Skeletal muscle cell (primary cell): ENCODE results near the gene PTPRD.

Experiments
- DNase-seq: peaks from one replicate; pipeline ENCODE4 v3.0.0-alpha.2; 2010; ENCODE audit warnings: low read depth
- H3K4me3 ChIP-seq: 2 replicates; pipeline ENCODE4 v1.5.1; 2011; ENCODE audit warnings: low read depth, mild to moderate bottlenecking, control low read depth, low read length, moderate library complexity

Gene PTPRD

GRCh38 chr9:8600914-8601680, 2011.7 kb downstream of the PTPRD start:
- no peak overlapping the region for H3K4me3 ChIP-seq
- no peak for DNase-seq

- no peak for DNase-seq
Observed at GRCh38 chr9:8599937-8600336, 2012.9 kb downstream of the PTPRD start.

GRCh38 chr9:8589476-8589875, 2023.3 kb downstream of the PTPRD start:
- H3K4me3 ChIP-seq = no peak overlapping the region
- no peak for DNase-seq

More at GRCh38 chr9:8599937-8600336, 2012.9 kb downstream of the PTPRD start:
- no peak overlapping the region for H3K4me3 ChIP-seq

DNA sequence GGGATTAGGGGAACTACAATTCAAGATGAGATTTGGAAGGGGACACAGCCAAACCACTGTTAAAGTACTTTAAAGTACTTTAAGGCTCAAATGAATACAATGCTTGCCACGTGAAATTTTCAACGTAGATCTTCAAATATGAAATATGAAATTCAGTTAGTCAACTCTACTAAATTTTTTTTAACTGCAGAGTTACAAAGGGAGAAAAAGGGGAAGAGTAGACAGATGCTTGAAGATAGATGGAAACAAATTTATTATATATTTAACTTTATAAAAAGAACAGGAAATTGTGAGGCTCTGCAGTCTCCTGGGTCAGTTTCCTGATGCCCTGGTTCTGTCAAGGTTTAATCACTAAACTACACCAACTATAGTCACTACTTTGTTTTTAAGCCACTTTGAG, 2027.8 kb downstream of the PTPRD start:
- H3K4me3 ChIP-seq = no peak overlapping the region
- no peak for DNase-seq

DNA sequence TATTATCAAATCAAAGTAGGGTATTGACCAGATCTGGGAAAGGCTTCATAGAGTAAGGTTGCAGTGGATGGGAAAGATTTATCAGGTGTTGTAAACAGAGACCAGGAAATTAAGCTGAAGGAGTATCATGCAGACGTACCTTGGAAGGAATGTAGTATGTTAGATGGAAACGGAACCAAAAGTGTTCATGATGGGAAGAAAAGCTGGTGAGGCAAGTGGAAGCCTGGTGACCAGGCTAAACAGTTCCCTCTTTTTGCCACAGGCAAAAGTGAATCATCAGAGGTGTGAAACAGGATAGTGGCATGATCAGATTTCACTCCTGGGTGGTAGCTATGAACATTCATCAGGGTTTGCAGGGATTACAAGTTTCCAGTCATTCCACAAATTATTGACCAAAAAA, 2033.1 kb downstream of the PTPRD start:
- DNase-seq = no peak
- no peak overlapping the region for H3K4me3 ChIP-seq

- H3K4me3 ChIP-seq = no peak overlapping the region
- DNase-seq = no peak
Observed at GRCh38 chr9:8576741-8577140, 2036.1 kb downstream of the PTPRD start.

DNA sequence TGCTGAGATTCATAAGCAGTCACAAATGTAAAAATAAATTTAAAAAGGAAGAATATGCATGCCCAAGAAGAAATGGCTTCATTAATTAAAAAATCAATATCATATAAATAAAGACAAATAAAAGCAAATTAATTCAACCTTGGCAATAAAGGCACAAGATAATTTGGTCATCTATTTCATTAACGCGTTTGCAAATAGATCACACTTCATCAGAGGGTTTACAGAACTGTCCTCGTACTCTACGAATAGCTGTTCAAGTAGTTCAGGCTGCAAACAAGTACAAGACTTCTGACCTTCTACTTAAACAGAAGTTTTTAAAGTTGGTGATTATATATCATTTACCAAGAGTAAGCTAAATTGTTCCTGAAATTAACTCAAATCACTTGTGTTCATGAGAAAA, 2038.0 kb downstream of the PTPRD start:
- no peak for DNase-seq
- H3K4me3 ChIP-seq = no peak overlapping the region

DNA sequence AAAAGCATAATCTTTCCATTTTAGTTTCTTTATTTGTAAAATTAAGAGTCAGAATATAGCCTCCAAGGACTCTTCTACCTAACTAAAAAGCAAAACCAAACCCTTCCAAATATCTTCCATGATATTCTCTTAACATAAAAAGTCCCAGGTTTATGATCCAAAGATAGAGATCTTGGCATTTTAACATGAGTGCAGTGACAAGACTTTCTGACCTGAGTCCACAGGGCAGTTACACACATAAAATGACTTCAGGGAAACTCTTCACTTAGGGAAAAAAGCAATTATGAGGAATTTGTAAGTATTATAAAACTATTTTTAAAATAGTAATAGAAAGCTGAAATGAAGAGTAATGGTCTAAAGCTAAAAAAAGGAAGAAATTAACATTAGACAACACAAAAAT, 2040.6 kb downstream of the PTPRD start:
- no peak overlapping the region for H3K4me3 ChIP-seq
- DNase-seq = no peak

GRCh38 chr9:8571643-8572042, 2041.2 kb downstream of the PTPRD start:
- DNase-seq = no peak
- H3K4me3 ChIP-seq = no peak overlapping the region

- no peak overlapping the region for H3K4me3 ChIP-seq
Observed at GRCh38 chr9:8570776-8571175, 2042.0 kb downstream of the PTPRD start.

GRCh38 chr9:8569823-8570222, 2043.0 kb downstream of the PTPRD start:
- no peak for DNase-seq
- no peak overlapping the region for H3K4me3 ChIP-seq

More at GRCh38 chr9:8570776-8571175, 2042.0 kb downstream of the PTPRD start:
- no peak for DNase-seq

GRCh38 chr9:8567963-8568579, 2044.7 kb downstream of the PTPRD start:
- DNase-seq = no peak

GRCh38 chr9:8564960-8565359, 2047.8 kb downstream of the PTPRD start:
- no peak overlapping the region for H3K4me3 ChIP-seq
- DNase-seq = no peak

More at GRCh38 chr9:8567963-8568579, 2044.7 kb downstream of the PTPRD start:
- H3K4me3 ChIP-seq = no peak overlapping the region

DNA sequence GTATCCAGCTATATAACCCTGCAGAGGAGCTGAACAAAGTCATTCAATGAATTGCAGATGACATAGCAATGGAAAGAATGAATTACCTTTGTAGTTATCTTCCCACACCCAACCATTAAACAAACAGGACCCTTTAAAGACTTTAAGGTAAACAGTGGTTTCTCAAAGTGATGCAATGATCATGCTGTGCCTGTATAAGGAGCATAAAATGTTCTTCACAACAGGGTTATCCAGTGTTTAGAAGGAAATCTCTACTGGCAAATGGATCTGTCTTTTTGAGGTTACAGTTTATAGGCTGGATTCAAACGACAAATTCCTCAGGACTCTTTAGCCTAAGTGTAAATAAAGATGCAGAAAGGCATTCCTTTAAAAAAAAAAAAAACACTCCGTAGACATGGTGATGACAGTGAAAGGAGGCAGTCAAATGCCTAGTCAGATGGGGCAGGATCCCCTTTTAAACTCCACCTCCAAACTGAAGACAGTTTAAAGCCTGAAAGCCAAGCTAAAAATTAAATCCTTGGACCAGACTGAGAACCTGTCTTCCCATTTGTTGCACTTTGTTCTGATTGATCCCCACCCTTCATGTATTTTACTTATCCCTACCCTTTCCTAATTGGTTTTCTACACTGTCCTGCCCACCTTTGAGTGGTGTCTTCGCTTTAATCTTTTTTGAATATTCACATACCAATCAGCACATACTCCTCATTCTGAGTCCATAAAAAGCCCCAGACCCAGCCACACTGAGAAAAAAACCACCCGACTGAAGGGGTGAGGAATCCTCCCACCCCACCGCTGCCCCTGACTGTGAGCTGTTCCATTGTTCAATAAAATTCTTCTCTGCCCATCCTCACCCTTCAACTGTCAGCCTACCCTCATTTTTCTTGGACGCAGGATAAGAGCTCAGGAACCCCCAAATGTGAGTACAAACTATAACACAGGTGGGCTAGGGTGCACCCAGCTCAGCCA, 2052.0 kb downstream of the PTPRD start:
- H3K4me3 ChIP-seq = no peak overlapping the region
- DNase-seq = no peak

GRCh38 chr9:8558176-8558575, 2054.6 kb downstream of the PTPRD start:
- no peak for DNase-seq
- H3K4me3 ChIP-seq = no peak overlapping the region

DNA sequence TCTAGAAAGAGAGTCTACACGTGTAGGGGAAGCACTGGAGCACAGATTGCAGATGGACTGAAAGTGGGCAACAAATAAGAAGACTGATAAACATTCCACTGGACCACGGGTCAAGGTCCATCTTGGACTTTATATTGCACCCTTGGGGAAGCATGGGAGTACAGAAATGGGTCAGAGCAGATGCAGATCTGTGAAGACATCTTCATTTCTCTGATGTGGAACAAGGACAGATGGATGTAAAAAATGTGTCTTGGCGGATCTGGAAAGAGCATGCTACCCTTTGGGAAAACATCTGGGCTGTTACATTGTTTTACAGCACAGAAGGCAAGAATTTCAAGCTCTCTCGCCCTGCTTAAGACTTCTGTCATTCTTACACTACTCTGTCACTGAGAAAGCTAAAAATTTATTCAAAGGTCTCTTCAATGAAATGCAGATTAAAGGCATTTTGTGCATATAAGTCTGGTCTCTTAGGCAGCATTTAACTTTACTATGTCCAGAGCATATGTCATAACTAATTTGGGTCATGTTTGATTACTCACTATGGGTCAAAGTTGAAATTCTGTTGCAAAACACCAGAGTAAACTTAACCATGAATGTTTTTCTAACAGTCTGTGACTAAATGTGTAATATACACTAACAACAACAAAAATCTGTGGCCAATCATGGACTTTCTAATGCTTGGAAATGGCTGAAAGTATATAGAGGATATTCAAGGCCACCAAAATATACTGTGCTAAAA, 2056.9 kb downstream of the PTPRD start:
- peak; percentile 22 for DNase-seq

GRCh38 chr9:8553444-8553843, 2059.4 kb downstream of the PTPRD start:
- H3K4me3 ChIP-seq = no peak overlapping the region
- no peak for DNase-seq

More for the DNA sequence above, 2056.9 kb downstream of the PTPRD start:
- H3K4me3 ChIP-seq = no peak overlapping the region

GRCh38 chr9:8552732-8553131, 2060.1 kb downstream of the PTPRD start:
- DNase-seq = no peak

DNA sequence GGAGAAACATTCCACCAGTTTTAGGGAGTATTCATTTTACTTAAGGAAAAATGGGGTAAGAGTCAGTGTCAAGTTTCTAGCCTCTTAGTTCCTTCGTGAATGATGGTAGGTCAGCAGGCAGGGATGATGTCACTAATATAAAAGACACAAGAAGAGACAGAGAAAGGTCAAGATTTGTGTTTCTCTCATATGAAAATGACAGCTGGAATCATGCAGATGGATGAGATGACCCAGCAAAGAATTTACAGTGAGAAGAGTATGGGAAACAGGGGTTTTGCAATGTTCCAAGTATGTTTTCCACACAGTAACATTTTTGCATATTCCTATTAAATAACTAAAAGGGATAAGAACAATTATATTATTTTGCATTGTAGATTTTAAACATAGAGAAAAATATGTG, 2063.6 kb downstream of the PTPRD start:
- H3K4me3 ChIP-seq = no peak overlapping the region
- DNase-seq = no peak

More at GRCh38 chr9:8552732-8553131, 2060.1 kb downstream of the PTPRD start:
- H3K4me3 ChIP-seq = no peak overlapping the region
